ENCODE measurements around the gene SNX7. TPM values are rescaled to one million over a fixed set of nuclear protein-coding genes. Genes with fewer than 3 reads are reported as not detected.

Gene SNX7
- total RNA-seq, 1 donor from 2014 or later, result 29.7 TPM

DNA sequence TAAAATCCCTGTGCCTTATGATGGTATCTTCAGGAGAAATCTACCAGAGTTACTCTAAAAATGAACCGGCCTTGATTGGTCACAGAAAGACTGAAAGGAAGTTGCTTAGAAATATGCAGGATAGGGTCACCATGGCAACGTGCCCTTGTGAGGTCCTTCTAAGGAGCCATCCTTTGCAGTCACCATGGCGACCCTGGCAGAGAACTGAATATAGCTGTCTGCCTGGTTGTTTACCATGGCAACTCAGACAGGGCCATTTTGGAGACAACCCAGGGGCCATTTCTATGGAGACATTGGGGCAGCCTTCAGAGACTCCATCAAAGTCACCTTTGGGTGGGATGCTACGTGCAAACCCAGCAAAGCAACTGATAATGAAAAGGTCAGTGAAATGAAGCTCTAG lies 43.0 kb downstream of the SNX7 start:
- Mint-ChIP-seq H3K4me1 (ENCODE audit: low read depth) (no peaks in the 10 kb centered on the region), H3K27ac (no peak overlapping the region), H3K36me3 (ENCODE audit: insufficient read depth) (peaks cover 3% of the 10 kb centered on the region), H3K4me3 (ENCODE audit: low read depth) (no peak overlapping the region), H3K27me3 (no peaks in the 10 kb centered on the region), H3K9me3 (ENCODE audit: low read depth) (no peaks in the 10 kb centered on the region)
- TF ChIP-seq, protein P1, sequence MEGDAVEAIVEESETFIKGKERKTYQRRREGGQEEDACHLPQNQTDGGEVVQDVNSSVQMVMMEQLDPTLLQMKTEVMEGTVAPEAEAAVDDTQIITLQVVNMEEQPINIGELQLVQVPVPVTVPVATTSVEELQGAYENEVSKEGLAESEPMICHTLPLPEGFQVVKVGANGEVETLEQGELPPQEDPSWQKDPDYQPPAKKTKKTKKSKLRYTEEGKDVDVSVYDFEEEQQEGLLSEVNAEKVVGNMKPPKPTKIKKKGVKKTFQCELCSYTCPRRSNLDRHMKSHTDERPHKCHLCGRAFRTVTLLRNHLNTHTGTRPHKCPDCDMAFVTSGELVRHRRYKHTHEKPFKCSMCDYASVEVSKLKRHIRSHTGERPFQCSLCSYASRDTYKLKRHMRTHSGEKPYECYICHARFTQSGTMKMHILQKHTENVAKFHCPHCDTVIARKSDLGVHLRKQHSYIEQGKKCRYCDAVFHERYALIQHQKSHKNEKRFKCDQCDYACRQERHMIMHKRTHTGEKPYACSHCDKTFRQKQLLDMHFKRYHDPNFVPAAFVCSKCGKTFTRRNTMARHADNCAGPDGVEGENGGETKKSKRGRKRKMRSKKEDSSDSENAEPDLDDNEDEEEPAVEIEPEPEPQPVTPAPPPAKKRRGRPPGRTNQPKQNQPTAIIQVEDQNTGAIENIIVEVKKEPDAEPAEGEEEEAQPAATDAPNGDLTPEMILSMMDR (IDR thresholded peaks at IDR 0.05; ENCODE audit: unreplicated experiment), result no peak
- DNase-seq (ENCODE audit: low spot score, unreplicated experiment), result no peak

DNA sequence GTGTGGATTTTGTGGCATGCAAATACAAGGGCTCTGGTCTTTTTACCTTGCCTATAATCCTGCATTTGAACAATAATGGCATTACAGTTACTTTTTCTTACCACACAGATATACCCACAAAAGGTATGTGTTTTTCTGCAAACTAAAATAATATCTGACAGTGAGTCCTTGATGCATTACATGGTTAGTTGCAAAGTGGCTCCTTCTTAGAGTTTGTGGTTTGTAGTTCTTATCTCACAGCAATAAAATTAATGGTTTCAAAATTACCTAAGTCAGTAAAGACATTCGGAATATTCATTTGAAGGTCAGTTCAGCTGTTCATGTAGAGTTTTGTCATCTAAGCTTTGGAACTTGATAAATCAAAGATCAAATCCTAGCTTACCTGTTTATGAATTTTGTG lies 43.5 kb downstream of the SNX7 start:
- TF ChIP-seq, protein P1 (IDR thresholded peaks at IDR 0.05; ENCODE audit: unreplicated experiment), result no peak
- no peaks in the 10 kb centered on the region for H3K4me1 Mint-ChIP-seq (ENCODE audit: low read depth)
- no peak overlapping the region for H3K27ac Mint-ChIP-seq
- no peaks in the 10 kb centered on the region for H3K27me3 Mint-ChIP-seq
- DNase-seq (ENCODE audit: low spot score, unreplicated experiment), result no peak
- peaks cover 3% of the 10 kb centered on the region for H3K36me3 Mint-ChIP-seq (ENCODE audit: insufficient read depth)
- no peak overlapping the region for H3K4me3 Mint-ChIP-seq (ENCODE audit: low read depth)
- no peaks in the 10 kb centered on the region for H3K9me3 Mint-ChIP-seq (ENCODE audit: low read depth)

DNA sequence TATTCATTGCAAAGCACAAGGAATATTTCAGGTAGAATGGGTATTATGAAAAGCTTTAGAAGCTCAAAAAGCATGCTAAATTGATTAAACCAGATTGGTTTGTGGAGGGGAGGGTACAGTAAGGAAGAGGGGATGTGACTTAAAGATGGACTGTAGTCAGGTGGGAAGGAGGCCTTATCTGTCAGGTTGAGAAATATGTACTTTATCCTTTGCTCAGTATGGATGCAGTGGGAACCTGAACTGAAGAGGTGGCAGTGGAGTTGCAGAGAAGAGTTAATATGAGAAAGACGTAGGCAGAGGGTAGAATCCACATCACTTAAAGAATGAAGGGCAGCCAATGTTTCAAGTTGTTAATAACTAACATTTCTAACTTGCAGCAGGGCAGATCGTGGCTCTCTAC lies 44.1 kb downstream of the SNX7 start:
- TF ChIP-seq, protein P1 (IDR thresholded peaks at IDR 0.05; ENCODE audit: unreplicated experiment), result no peak
- Mint-ChIP-seq H3K36me3 (ENCODE audit: insufficient read depth) (peaks cover 3% of the 10 kb centered on the region), H3K27me3 (no peaks in the 10 kb centered on the region), H3K27ac (no peak overlapping the region), H3K4me1 (ENCODE audit: low read depth) (no peaks in the 10 kb centered on the region), H3K4me3 (ENCODE audit: low read depth) (no peak overlapping the region), H3K9me3 (ENCODE audit: low read depth) (no peaks in the 10 kb centered on the region)
- DNase-seq (ENCODE audit: low spot score, unreplicated experiment), result no peak

DNA sequence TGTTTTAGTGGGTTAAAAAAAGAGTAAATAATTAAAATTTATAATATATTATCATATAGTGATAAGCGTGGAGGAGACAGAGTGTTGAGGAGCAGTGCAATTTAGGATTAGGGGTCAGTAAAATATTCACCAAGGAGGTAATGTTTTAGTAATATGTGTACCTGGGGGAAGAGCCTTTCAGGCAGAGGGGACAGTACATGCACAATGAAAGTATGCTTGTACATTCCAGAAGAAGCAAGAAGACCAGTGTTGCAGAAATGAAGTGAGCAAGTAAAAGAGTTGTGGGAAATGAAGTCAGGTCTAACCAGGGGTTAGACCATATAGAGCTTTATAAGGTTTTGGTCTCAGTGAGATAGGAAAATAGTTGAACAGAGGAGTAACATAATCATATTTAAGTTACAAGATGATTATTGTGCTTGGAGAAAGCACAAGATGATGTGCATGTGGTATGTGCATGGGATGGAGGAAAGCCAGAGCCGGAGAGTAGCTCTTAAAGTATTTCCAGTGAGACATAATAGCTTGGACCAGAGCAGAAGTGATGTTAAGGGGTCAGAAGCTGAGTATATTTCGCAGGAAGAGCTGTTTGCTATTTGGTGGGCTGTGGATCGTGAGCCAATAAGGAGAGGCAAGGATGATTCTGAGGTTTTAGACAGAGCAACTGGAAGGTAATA lies 44.8 kb downstream of the SNX7 start:
- TF ChIP-seq, protein P1 (IDR thresholded peaks at IDR 0.05; ENCODE audit: unreplicated experiment), result no peak
- H3K27me3 Mint-ChIP-seq, result no peaks in the 10 kb centered on the region
- DNase-seq (ENCODE audit: low spot score, unreplicated experiment), result no peak
- no peak overlapping the region for H3K27ac Mint-ChIP-seq
- no peak overlapping the region for H3K4me3 Mint-ChIP-seq (ENCODE audit: low read depth)
- H3K9me3 Mint-ChIP-seq (ENCODE audit: low read depth), result no peaks in the 10 kb centered on the region
- H3K36me3 Mint-ChIP-seq (ENCODE audit: insufficient read depth), result peaks cover 3% of the 10 kb centered on the region
- H3K4me1 Mint-ChIP-seq (ENCODE audit: low read depth), result no peaks in the 10 kb centered on the region

DNA sequence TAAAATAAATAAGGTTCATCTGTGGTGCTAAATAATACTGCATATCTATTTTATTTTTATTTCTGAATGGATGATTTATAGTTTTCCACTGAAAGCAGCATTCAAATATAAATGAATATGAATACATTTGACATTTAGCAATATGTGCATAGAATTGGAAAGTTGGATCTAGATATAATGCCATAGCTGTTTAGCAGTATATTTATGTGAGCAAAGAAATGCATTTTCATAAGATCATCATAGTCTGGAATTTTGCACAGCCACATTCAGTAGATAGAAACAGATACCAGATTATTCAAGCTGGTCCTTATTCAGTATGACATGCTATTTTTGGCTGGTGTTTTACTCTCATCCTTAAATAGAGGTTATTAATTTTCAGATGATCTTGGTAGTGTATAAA lies 46.0 kb downstream of the SNX7 start:
- Mint-ChIP-seq H3K4me1 (ENCODE audit: low read depth) (no peaks in the 10 kb centered on the region), H3K36me3 (ENCODE audit: insufficient read depth) (peaks cover 12% of the 10 kb centered on the region), H3K27me3 (no peaks in the 10 kb centered on the region), H3K4me3 (ENCODE audit: low read depth) (no peak overlapping the region), H3K9me3 (ENCODE audit: low read depth) (peaks cover 4% of the 10 kb centered on the region), H3K27ac (no peak overlapping the region)
- TF ChIP-seq, protein P1 (IDR thresholded peaks at IDR 0.05; ENCODE audit: unreplicated experiment), result no peak
- no peak for DNase-seq (ENCODE audit: low spot score, unreplicated experiment)

All from progenitor cell of endocrine pancreas (in vitro differentiated cells).